Tibial artery (tissue), 4 donors: ENCODE measurements around the gene ZNF462.

ENCODE experiments used
- DNase-seq, 2 donors: peaks; one replicate each; pipeline ENCODE4 v3.0.0-alpha.2; 2019
- H3K27ac ChIP-seq, 2 donors: fragments of 200-600 bp; sonication (generic) in 1 of 2; 1 replicate in 1 of 2; 2 replicates in 1 of 2; pipeline ENCODE4 v1.5.1; 2018 to 2019; ENCODE audit warnings: mild to moderate bottlenecking in 1 of 2
- H3K27me3 ChIP-seq, 2 donors: fragments of 200-600 bp; sonication (generic) in 1 of 2; one replicate each; pipeline versions ENCODE4 v1.5.1 to v1.6.0; 2016 to 2019
- H3K36me3 ChIP-seq, 3 donors: fragments of 200-600 bp; sonication (generic) in 2 of 3; one replicate each; pipeline ENCODE4 v1.5.1; 2016 to 2019; ENCODE audit warnings: mild to moderate bottlenecking in 2 of 3
- H3K4me1 ChIP-seq, 4 donors: fragments of 200-600 bp; sonication (generic) in 2 of 4; 1 replicate in 3 of 4; 2 replicates in 1 of 4; pipeline ENCODE4 v1.5.1; 2016 to 2019
- H3K4me3 ChIP-seq, 2 donors: fragments of 200-600 bp; sonication (generic) in 1 of 2; 1 replicate in 1 of 2; 2 replicates in 1 of 2; pipeline ENCODE4 v1.5.1; 2018 to 2019; ENCODE audit warnings: mild to moderate bottlenecking in 2 of 2
- H3K9me3 ChIP-seq, 3 donors: fragments of 200-600 bp; sonication (generic) in 1 of 3; one replicate each; pipeline ENCODE4 v1.5.1; 2016 to 2019
- intact Hi-C: fragments of 100-400 bp; cut with DNase I; formaldehyde crosslinking; loops from one replicate; pipeline ENCODE4 v1.15.0; 2023; ENCODE audit warnings: low total_unique reads
- TF ChIP-seq, protein P1 (sequence below), 2 experiments: fragments of 200-600 bp in 1 of 2; fragments of 450-650 bp in 1 of 2; IDR thresholded peaks; one replicate each; pipeline ENCODE4 v1.5.1; 2017 to 2019; ENCODE audit warnings: antibody characterized with exemption in 2 of 2, mild to moderate bottlenecking in 1 of 2, moderate library complexity in 1 of 2

ZNF462 gene

DNA sequence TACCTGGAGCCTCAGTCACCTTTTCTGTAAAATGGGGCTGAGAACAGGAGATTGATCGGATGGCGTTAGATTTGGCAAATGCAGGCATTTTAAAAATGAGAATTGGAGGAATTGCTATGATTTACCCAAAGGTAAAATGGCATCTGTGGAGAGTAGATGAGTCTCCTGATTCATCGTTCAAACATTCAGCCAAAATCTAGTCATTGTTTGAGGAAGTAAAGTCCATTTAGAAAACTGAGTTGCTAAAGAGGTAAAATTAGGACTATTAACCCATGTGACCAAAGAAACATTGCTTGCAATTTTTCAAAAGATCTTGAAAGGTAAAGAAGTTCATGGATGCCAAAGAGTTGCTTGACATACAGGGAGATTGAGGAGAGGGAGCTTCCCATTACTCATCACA, 69.7 kb downstream of the ZNF462 start:
- intact Hi-C loops, result no loop called here
- Histone ChIP-seq H3K36me3 (peaks cover 8 to 71% (median 25%) of the 10 kb centered on the region in 3 donors), H3K4me3 (no peak overlapping the region), H3K27ac (no peak overlapping the region), H3K9me3 (no peaks in the 10 kb centered on the region), H3K27me3 (no peaks in the 10 kb centered on the region), H3K4me1 (no peaks in the 10 kb centered on the region)
- TF ChIP-seq, protein P1, sequence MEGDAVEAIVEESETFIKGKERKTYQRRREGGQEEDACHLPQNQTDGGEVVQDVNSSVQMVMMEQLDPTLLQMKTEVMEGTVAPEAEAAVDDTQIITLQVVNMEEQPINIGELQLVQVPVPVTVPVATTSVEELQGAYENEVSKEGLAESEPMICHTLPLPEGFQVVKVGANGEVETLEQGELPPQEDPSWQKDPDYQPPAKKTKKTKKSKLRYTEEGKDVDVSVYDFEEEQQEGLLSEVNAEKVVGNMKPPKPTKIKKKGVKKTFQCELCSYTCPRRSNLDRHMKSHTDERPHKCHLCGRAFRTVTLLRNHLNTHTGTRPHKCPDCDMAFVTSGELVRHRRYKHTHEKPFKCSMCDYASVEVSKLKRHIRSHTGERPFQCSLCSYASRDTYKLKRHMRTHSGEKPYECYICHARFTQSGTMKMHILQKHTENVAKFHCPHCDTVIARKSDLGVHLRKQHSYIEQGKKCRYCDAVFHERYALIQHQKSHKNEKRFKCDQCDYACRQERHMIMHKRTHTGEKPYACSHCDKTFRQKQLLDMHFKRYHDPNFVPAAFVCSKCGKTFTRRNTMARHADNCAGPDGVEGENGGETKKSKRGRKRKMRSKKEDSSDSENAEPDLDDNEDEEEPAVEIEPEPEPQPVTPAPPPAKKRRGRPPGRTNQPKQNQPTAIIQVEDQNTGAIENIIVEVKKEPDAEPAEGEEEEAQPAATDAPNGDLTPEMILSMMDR (IDR thresholded peaks at IDR 0.05), result no peak
- DNase-seq, result no peak

DNA sequence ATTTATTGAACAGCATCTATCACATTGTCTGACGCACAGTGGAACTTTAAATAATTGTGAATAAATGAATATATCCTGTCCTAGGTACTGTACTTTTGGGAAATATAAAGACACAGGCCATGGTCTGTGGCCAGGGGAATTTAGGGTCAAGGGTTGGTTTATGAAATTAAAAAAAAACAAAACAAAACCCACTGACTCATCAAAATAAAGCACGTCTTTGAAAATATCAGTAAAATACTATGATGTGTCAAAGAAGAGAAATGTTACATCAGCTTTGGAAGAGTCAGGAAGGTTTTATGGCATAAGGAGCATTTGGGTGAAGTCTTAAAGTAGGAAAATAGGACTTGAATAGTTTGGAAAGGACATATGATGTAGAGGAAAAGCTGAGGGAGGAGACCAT, 70.5 kb downstream of the ZNF462 start:
- TF ChIP-seq, protein P1 (IDR thresholded peaks at IDR 0.05), result no peak
- DNase-seq, result no peak
- no peak overlapping the region for H3K27ac ChIP-seq
- H3K4me3 ChIP-seq, result no peak overlapping the region
- H3K36me3 ChIP-seq, result peaks cover 8 to 66% (median 17%) of the 10 kb centered on the region in 3 donors
- no peaks in the 10 kb centered on the region for H3K27me3 ChIP-seq
- no peaks in the 10 kb centered on the region for H3K4me1 ChIP-seq
- no peaks in the 10 kb centered on the region for H3K9me3 ChIP-seq
- intact Hi-C loops, result no loop called here

DNA sequence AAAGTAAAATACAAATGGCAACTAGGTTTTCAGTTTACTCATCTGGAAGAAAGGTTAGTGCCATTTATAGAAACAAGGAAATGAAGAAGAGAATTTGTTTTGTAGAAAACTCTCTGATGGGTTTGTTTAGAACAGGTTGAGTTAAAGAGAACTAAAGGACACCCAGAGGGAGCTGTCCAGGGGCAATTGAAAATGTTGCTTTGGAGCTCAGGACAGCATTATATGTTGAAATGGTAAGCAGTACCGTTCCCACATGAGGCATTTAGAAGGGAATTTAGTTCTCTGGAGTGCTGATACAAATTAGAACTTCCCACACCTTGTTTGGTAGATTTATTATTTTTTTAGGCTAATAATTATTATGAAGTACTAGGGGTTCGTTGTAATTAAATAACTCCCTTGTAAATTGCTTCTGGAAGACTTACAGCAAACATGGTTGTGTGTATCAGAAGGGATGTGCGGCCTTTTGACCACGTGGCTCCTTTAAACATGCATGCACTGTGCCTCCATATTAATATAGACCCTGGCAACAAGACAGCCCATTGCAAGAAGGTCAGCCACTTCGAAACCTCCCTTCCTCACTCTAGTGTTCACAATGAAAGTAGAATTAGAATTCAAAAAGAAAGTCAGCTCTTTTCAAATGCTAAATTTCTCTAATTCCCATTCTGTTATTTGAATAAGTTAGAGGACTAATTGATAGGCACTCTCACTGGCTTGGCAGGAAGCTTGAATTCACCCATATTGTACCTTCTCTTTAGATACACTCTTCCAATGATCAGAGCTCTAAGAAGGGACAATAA, 71.7 kb downstream of the ZNF462 start:
- no peaks in the 10 kb centered on the region for H3K27me3 ChIP-seq
- TF ChIP-seq, protein P1 (IDR thresholded peaks at IDR 0.05), result no peak
- no peak for DNase-seq
- peaks cover 12 to 66% (median 12%) of the 10 kb centered on the region in 3 donors for H3K36me3 ChIP-seq
- H3K27ac ChIP-seq, result no peak overlapping the region
- H3K4me1 ChIP-seq, result no peaks in the 10 kb centered on the region
- no peaks in the 10 kb centered on the region for H3K9me3 ChIP-seq
- no peak overlapping the region for H3K4me3 ChIP-seq
- intact Hi-C loops, result no loop called here

DNA sequence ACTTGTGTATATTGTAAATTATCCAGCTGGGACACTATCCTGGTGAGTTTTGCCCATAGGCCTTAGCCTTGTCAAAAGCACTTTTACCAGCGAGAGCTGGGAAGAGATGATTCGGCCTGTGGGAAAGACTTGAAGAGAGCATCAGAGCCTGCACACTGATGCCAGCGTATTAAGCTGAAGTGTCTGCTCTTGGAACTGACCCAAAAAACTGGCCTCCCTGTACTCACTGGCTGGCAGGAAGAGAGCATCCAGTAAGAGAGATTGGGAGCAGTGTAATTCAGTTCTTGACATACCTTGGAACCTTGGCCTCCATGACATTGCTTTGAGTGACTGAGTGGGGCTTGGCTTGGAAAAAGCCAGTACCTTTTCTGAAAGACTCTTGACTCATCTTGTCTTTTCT, 73.7 kb downstream of the ZNF462 start:
- intact Hi-C loops, result no loop called here
- no peak overlapping the region for H3K27ac ChIP-seq
- TF ChIP-seq, protein P1 (IDR thresholded peaks at IDR 0.05), result no peak
- peaks cover 11 to 66% (median 15%) of the 10 kb centered on the region in 3 donors for H3K36me3 ChIP-seq
- DNase-seq, result no peak
- no peaks in the 10 kb centered on the region for H3K4me1 ChIP-seq
- H3K27me3 ChIP-seq, result no peaks in the 10 kb centered on the region
- no peaks in the 10 kb centered on the region for H3K9me3 ChIP-seq
- H3K4me3 ChIP-seq, result no peak overlapping the region

DNA sequence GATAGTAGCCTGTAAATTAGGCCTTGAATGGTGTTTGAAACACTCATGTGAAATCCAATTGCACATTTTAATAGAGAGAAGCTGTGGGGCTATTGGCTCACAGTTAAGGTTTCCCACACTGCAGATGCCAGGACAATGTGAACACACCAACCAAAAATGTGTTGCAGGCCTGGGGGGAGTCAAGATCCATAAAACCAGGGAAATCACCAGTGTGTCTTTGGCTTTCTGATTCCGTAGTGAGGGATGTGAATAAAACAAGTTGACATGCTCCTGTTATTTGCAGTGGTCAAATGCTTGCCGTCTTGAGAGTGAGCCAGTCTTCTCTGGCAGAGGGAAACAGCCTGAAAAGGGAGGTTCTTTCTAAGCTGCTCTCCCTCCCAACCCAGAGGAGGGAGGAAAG, 79.0 kb downstream of the ZNF462 start:
- Histone ChIP-seq H3K4me1 (no peaks in the 10 kb centered on the region), H3K27ac (no peak overlapping the region), H3K4me3 (no peak overlapping the region), H3K27me3 (no peaks in the 10 kb centered on the region), H3K9me3 (no peaks in the 10 kb centered on the region), H3K36me3 (peaks cover 6 to 34% (median 8%) of the 10 kb centered on the region in 3 donors)
- DNase-seq, result no peak
- intact Hi-C loops, result no loop called here
- TF ChIP-seq, protein P1 (IDR thresholded peaks at IDR 0.05), result no peak
